GM23338 (cell line): Measurements from ENCODE around the gene NYAP2. TPM values are rescaled to one million over a fixed set of nuclear protein-coding genes. Genes with fewer than 3 reads are reported as not detected.

Experiments used
- ATAC-seq: fragments of 200-7000 bp; cut with Tn5 transposase; 3 replicates; pipeline ENCODE4 v1.9.1; 2020
- DNase-seq: peaks from one replicate; pipeline ENCODE4 v3.0.0-alpha.2; 2015; ENCODE audit warnings: low spot score
- H2AFZ ChIP-seq: fragments of 200-600 bp; sonication (generic); 2 replicates; pipeline ENCODE4 v1.8.0; 2016; ENCODE audit warnings: antibody characterized with exemption, mild to moderate bottlenecking, moderate library complexity
- H3F3A ChIP-seq: fragments of 200-600 bp; sonication (generic); replicated peaks from 2 replicates; pipeline ENCODE4 v1.8.0; 2017; ENCODE audit warnings: antibody characterized with exemption, mixed run types, low read depth
- H3K27ac ChIP-seq: fragments of 200-600 bp; sonication (generic); 2 replicates; pipeline ENCODE4 v1.6.1; 2016; ENCODE audit warnings: low read depth
- H3K27me3 ChIP-seq: fragments of 200-600 bp; sonication (generic); 2 replicates; pipeline ENCODE4 v1.8.0; 2016; ENCODE audit warnings: mild to moderate bottlenecking, mixed run types, moderate library complexity; ENCODE audit not compliant: insufficient read depth
- H3K36me3 ChIP-seq: fragments of 200-600 bp; sonication (generic); 2 replicates; pipeline ENCODE4 v1.8.0; 2016; ENCODE audit warnings: mild to moderate bottlenecking; ENCODE audit not compliant: insufficient read depth
- H3K4me1 ChIP-seq: fragments of 200-600 bp; sonication (generic); 2 replicates; pipeline ENCODE4 v1.8.0; 2016; ENCODE audit warnings: mild to moderate bottlenecking, moderate library complexity; ENCODE audit not compliant: insufficient read depth
- H3K4me2 ChIP-seq: fragments of 200-600 bp; sonication (generic); 2 replicates; pipeline ENCODE4 v1.7.1; 2017; ENCODE audit warnings: mixed run types
- H3K4me3 ChIP-seq: fragments of 200-600 bp; sonication (generic); 2 replicates; pipeline ENCODE4 v1.6.1; 2016; ENCODE audit warnings: mixed run types
- H3K79me2 ChIP-seq: fragments of 200-600 bp; sonication (generic); replicated peaks from 2 replicates; pipeline ENCODE4 v1.8.0; 2017; ENCODE audit warnings: mild to moderate bottlenecking; ENCODE audit not compliant: insufficient read depth
- H3K9me2 ChIP-seq: fragments of 200-600 bp; sonication (generic); 2 replicates; pipeline ENCODE4 v1.8.0; 2017; ENCODE audit not compliant: insufficient read depth
- H4K20me1 ChIP-seq: fragments of 200-600 bp; sonication (generic); replicated peaks from 2 replicates; pipeline ENCODE4 v1.8.0; 2017; ENCODE audit warnings: mild to moderate bottlenecking; ENCODE audit not compliant: insufficient read depth
- H3K27ac Mint-ChIP-seq: 2 replicates; pipeline ENCODE4 v1.8.0; 2020; ENCODE audit warnings: inconsistent platforms, mild to moderate bottlenecking, moderate library complexity, mixed read lengths
- H3K27me3 Mint-ChIP-seq: 3 replicates; pipeline ENCODE4 v1.8.0; 2022; ENCODE audit warnings: low read depth, mild to moderate bottlenecking, moderate library complexity, mixed read lengths, inconsistent platforms; ENCODE audit not compliant: insufficient read depth, poor library complexity
- H3K36me3 Mint-ChIP-seq: 3 replicates; pipeline ENCODE4 v1.8.0; 2021; ENCODE audit warnings: low read depth, mild to moderate bottlenecking, inconsistent platforms, moderate library complexity, mixed read lengths
- H3K4me1 Mint-ChIP-seq: 3 replicates; pipeline ENCODE4 v1.8.0; 2020; ENCODE audit warnings: mild to moderate bottlenecking, inconsistent platforms, mixed read lengths
- H3K4me3 Mint-ChIP-seq: 3 replicates; pipeline ENCODE4 v1.8.0; 2021; ENCODE audit warnings: moderate library complexity, mild to moderate bottlenecking, inconsistent platforms, mixed read lengths
- H3K9me3 Mint-ChIP-seq: 3 replicates; pipeline ENCODE4 v1.8.0; 2020; ENCODE audit warnings: moderate library complexity, mild to moderate bottlenecking, inconsistent platforms, mixed read lengths
- CREB1 ChIP-seq: fragments of 250-450 bp; sonication (Bioruptor Pico); IDR thresholded peaks from 2 replicates; pipeline ENCODE4 v1.5.0; 2020; ENCODE audit warnings: low read depth, mild to moderate bottlenecking, moderate library complexity
- ETS1 ChIP-seq: IDR thresholded peaks from 2 replicates; pipeline ENCODE4 v1.6.1; 2016; ENCODE audit warnings: antibody characterized with exemption
- EZH2 ChIP-seq: fragments of 200-600 bp; sonication (generic); IDR thresholded peaks from one replicate; pipeline ENCODE4 v1.8.0; 2017; ENCODE audit warnings: antibody characterized with exemption, mild to moderate bottlenecking, low read depth; ENCODE audit not compliant: unreplicated experiment
- EZH2phosphoT487 ChIP-seq: fragments of 200-600 bp; sonication (generic); IDR thresholded peaks from one replicate; pipeline ENCODE4 v1.8.1; 2018; ENCODE audit warnings: antibody characterized with exemption; ENCODE audit not compliant: unreplicated experiment
- POLR2AphosphoS5 ChIP-seq: IDR thresholded peaks from 2 replicates; pipeline ENCODE4 v1.6.1; 2016; ENCODE audit warnings: antibody characterized with exemption, low read depth
- STAT1 ChIP-seq: IDR thresholded peaks from one replicate; pipeline ENCODE4 v1.6.1; 2016; ENCODE audit warnings: antibody characterized with exemption; ENCODE audit not compliant: unreplicated experiment
- ZNF114 ChIP-seq: fragments of 250-450 bp; sonication (Bioruptor Pico); IDR thresholded peaks from 2 replicates; pipeline ENCODE4 v1.5.0; 2020; ENCODE audit warnings: mild to moderate bottlenecking, moderate library complexity
- ZNF331 ChIP-seq: fragments of 250-450 bp; sonication (Bioruptor Pico); IDR thresholded peaks from 2 replicates; pipeline ENCODE4 v1.5.0; 2020; ENCODE audit warnings: low read depth, mild to moderate bottlenecking, moderate library complexity
- polyA plus RNA-seq: library from polyadenylated mRNA; unstranded; fragments of >200 nt; fragmentation: Nextera tagmentation; extraction: Ambion mirVana; gene quantifications from 2 replicates; pipeline ENCODE4 v1.2.1, GENCODE V29; 2016
- total RNA-seq: library from RNA; depleted of rRNA; stranded (reverse); fragments of >200 nt; shearing (Covaris generic); gene quantifications from 2 replicates; pipeline ENCODE4 v1.2.3, GENCODE V29; 2014
- TF ChIP-seq, protein P1 (sequence below): IDR thresholded peaks from one replicate; pipeline ENCODE4 v1.6.1; 2018; ENCODE audit warnings: antibody characterized with exemption; ENCODE audit not compliant: unreplicated experiment
- TF ChIP-seq, protein P2 (sequence below), 2 experiments: fragments of 200-600 bp in 1 of 2; sonication (generic) in 1 of 2; conservative IDR thresholded peaks; 2 replicates each; pipeline versions ENCODE4 v1.5.1 to v1.6.1; 2016 to 2017; ENCODE audit warnings: antibody characterized with exemption in 2 of 2, low read depth in 2 of 2, mild to moderate bottlenecking in 2 of 2, moderate library complexity in 1 of 2

NYAP2 gene
- total and polyA plus RNA-seq, 2 experiments from 2014 or later, result not detected

DNA sequence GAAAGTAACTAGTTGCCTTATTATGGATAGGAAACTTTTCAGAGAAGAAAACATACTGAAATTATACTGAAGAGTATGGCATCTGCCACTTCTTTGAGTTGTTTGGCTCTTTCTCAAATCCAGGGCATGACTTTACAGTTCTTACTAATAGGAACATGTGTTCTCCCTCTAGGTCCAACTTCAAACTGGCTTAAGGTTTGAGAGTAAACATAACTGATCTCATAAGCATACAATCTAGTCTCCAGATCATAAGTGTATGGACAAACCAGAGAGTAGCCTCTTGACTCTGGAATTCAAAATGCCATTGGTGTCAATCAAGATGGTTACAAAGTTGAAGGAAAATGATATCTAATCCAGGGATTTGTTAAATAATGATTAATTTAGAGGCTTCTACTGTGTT, 101.5 kb downstream of the NYAP2 start:
- Mint-ChIP-seq H3K4me3 (no peak overlapping the region), H3K4me1 (peaks cover 19% of the 10 kb centered on the region), H3K27me3 (peaks cover 3% of the 10 kb centered on the region), H3K36me3 (no peaks in the 10 kb centered on the region), H3K9me3 (no peaks in the 10 kb centered on the region), H3K27ac (no peak overlapping the region)
- H3F3A ChIP-seq, result no peaks in the 10 kb centered on the region
- H3K27me3 ChIP-seq, result no peaks in the 10 kb centered on the region
- no peak overlapping the region for H3K4me2 ChIP-seq
- no peaks in the 10 kb centered on the region for H3K36me3 ChIP-seq
- peaks cover 11% of the 10 kb centered on the region for H3K4me1 ChIP-seq
- no peaks in the 10 kb centered on the region for H4K20me1 ChIP-seq
- H3K4me3 ChIP-seq, result no peak overlapping the region
- H3K9me2 ChIP-seq, result no peaks in the 10 kb centered on the region
- H3K27ac ChIP-seq, result no peak overlapping the region
- TF ChIP-seq ZNF114 (CRISPR knock-in tag) (no peak), CREB1 (CRISPR knock-in tag) (no peak), EZH2 (no peak), ZNF331 (CRISPR knock-in tag) (no peak), STAT1 (no peak)
- DNase-seq, result no peak
- H3K79me2 ChIP-seq, result no peaks in the 10 kb centered on the region
- H2AFZ ChIP-seq, result no peak overlapping the region
- ATAC-seq, result no peak

DNA sequence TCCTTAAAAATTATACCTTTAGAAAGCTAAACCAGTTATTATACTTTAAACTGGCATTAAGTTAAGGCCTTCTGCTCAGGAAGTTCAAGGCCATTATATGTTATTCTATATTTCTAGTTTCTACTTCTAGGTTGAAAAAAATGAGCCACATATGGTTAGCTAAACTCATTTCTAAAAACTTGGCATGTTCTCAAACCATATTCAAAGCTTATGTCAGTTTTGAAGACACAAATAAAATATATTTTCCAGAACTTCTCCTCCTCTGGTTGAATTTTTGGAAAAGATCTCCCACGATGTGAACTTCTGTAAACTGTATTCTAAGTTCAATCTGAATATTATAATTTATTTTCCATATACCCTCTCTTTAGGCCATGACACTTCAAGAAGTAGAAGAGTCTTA, 103.5 kb downstream of the NYAP2 start:
- no peak overlapping the region for H3K4me2 ChIP-seq
- H3F3A ChIP-seq, result no peaks in the 10 kb centered on the region
- H3K9me3 Mint-ChIP-seq, result no peaks in the 10 kb centered on the region
- H3K4me3 ChIP-seq, result no peak overlapping the region
- no peak overlapping the region for H3K27ac ChIP-seq
- DNase-seq (no peak), ATAC-seq (no peak)
- H3K36me3 ChIP-seq, result no peaks in the 10 kb centered on the region
- no peak overlapping the region for H3K27ac Mint-ChIP-seq
- H3K9me2 ChIP-seq, result no peaks in the 10 kb centered on the region
- no peak overlapping the region for H2AFZ ChIP-seq
- no peaks in the 10 kb centered on the region for H3K36me3 Mint-ChIP-seq
- no peaks in the 10 kb centered on the region for H3K4me1 ChIP-seq
- H3K27me3 Mint-ChIP-seq, result peaks cover 3% of the 10 kb centered on the region
- H3K27me3 ChIP-seq, result no peaks in the 10 kb centered on the region
- no peaks in the 10 kb centered on the region for H3K79me2 ChIP-seq
- H4K20me1 ChIP-seq, result no peaks in the 10 kb centered on the region
- H3K4me3 Mint-ChIP-seq, result no peak overlapping the region
- H3K4me1 Mint-ChIP-seq, result peaks cover 5% of the 10 kb centered on the region; the same call in 1 of the 3 replicates
- no peak for TF ChIP-seq ZNF114 (CRISPR knock-in tag)
- TF ChIP-seq EZH2, result no peak
- no peak for TF ChIP-seq STAT1
- no peak for TF ChIP-seq POLR2AphosphoS5
- no peak for TF ChIP-seq ETS1
- TF ChIP-seq, protein P1, sequence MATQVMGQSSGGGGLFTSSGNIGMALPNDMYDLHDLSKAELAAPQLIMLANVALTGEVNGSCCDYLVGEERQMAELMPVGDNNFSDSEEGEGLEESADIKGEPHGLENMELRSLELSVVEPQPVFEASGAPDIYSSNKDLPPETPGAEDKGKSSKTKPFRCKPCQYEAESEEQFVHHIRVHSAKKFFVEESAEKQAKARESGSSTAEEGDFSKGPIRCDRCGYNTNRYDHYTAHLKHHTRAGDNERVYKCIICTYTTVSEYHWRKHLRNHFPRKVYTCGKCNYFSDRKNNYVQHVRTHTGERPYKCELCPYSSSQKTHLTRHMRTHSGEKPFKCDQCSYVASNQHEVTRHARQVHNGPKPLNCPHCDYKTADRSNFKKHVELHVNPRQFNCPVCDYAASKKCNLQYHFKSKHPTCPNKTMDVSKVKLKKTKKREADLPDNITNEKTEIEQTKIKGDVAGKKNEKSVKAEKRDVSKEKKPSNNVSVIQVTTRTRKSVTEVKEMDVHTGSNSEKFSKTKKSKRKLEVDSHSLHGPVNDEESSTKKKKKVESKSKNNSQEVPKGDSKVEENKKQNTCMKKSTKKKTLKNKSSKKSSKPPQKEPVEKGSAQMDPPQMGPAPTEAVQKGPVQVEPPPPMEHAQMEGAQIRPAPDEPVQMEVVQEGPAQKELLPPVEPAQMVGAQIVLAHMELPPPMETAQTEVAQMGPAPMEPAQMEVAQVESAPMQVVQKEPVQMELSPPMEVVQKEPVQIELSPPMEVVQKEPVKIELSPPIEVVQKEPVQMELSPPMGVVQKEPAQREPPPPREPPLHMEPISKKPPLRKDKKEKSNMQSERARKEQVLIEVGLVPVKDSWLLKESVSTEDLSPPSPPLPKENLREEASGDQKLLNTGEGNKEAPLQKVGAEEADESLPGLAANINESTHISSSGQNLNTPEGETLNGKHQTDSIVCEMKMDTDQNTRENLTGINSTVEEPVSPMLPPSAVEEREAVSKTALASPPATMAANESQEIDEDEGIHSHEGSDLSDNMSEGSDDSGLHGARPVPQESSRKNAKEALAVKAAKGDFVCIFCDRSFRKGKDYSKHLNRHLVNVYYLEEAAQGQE, result no peak
- TF ChIP-seq, protein P2, sequence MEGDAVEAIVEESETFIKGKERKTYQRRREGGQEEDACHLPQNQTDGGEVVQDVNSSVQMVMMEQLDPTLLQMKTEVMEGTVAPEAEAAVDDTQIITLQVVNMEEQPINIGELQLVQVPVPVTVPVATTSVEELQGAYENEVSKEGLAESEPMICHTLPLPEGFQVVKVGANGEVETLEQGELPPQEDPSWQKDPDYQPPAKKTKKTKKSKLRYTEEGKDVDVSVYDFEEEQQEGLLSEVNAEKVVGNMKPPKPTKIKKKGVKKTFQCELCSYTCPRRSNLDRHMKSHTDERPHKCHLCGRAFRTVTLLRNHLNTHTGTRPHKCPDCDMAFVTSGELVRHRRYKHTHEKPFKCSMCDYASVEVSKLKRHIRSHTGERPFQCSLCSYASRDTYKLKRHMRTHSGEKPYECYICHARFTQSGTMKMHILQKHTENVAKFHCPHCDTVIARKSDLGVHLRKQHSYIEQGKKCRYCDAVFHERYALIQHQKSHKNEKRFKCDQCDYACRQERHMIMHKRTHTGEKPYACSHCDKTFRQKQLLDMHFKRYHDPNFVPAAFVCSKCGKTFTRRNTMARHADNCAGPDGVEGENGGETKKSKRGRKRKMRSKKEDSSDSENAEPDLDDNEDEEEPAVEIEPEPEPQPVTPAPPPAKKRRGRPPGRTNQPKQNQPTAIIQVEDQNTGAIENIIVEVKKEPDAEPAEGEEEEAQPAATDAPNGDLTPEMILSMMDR (conservative IDR thresholded peaks at IDR 0.05; ENCODE audit: low read depth in 2 of 2), result no peak
- TF ChIP-seq EZH2phosphoT487, result no peak
- TF ChIP-seq CREB1 (CRISPR knock-in tag), result no peak
